Measurements from ENCODE around the gene RHBDL1. TPM values are rescaled to one million over a fixed set of nuclear protein-coding genes. Genes with fewer than 3 reads are reported as not detected.

The RHBDL1 gene
- 0.35 to 2.0 TPM (median 1.6 TPM) in 5 replicates for total RNA-seq (2022; extraction: Qiagen RNA extraction)

DNA sequence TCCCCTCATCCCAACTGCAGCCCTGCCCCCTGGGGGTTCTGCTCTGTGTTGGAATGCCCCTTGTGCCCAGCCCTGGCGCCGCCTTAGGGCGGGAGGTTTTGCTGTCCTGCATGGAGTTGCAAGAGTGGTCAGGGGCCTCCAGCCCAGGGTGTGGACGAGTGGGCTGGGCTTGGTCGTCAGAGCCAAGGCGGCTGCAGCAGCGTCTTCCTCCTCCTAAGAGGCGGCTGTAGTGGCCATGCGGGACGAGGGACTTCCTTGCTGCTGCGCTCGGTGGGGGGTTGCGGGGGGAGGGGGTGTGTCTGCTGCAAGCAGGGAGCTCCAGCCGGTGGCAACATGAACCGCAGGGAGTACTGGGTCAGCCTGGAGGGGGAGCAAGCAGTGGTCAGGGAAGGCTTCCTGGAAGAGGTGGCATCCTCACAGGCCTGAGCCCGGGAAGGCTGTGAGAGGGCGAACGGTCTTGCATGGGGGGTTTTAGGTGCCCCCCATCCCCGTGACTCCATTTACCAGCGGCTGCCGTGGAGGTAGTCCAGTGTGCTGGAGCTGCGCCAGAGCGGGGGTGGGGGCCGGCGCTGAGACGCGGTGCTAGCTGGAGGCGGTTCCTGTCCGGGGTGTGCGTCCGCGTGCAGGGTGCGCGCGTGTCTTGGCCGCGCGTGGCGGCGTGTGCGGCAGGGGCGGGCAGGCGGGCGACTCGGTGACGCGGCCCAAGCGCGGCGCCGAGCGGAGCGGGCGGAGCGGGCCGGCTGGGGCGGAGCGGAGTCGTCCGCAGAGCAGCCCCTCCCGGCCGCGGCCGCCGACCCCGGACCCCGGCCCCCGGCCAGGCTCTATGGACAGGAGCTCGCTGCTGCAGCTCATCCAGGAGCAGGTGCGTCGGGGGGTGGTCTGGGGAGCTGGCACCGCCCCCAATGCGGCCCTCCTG lies at the start of gene RHBDL1:
RHBDL1 (plus strand) TSS at position 704 of the 916 bp plus-strand sequence; CDS start at position 824, 120 bp downstream.

DNA sequence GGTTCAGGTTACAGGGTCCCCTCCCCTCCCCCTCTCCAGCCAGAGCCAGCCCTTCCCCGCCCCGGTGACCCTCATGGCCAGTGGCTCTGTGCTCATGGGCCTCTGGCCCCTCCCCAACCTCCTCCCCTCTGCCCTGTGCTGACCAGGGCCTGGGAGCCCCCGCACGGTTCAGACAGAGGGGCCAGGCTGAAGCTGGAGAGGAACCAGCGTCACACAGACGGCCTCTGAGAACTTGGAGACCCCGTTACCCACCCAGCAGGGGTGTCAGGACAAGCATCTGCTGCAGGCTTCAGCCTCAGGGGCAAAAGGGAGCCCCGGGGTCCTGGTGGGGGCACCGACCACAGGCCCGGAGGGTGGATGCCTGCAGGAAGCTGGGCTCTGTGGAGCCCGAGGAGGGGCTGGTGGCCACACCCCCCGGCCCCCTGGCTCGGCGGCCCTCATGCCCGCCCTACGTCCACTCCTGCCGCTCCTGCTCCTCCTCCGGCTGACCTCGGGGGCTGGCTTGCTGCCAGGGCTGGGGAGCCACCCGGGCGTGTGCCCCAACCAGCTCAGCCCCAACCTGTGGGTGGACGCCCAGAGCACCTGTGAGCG lies 44.6 kb upstream of the RHBDL1 start, which contains the start of gene WFIKKN1:
WFIKKN1 (plus strand) TSS at position 171 of the 591 bp plus-strand sequence; CDS start at position 440, 269 bp downstream.

DNA sequence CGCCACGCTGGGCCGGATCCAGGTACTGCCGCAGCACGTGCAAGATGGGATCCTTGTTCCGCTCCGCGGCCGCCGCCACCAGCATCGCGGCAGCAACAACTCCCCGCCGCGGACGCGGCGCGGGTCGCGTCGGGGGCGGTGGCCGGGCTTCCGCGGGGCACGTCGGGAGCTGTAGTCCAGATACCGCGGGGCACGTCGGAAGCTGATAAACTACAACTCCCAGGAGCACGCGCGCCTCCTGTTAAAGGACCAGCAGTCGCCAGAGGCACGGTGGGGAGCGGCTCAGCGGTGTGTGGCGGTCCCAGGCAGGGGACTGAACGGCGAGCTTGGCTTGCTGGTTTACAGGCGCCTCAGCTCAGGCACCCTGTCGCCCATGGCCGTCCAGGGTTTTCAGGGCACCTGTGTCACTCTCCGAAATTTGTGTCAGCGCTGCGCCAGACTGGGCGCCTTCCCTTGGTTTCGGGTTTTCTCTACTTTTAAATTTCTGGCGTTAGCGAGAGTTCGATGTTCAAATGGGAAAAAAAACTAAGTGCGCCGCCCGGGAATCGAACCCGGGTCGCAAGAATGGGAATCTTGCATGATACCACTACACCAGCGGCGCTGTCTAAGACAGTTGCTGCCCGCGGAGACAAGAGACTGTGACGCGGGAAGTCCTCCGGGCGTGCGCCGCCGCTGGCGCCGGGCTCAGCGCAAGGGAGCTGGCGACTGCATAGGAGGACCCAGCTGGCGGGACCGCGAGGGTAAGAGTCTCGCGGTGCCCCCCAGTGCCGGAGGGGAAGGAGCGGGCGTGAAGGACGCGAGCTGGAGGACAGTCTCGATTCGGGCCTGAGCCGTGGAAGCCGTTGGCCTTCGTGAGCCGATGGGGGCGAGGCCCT lies 39.0 kb upstream of the RHBDL1 start, which contains the start of gene METTL26:
METTL26 (minus strand) TSS at position 100 of the 875 bp plus-strand sequence; CDS start at position 85, 15 bp downstream.

DNA sequence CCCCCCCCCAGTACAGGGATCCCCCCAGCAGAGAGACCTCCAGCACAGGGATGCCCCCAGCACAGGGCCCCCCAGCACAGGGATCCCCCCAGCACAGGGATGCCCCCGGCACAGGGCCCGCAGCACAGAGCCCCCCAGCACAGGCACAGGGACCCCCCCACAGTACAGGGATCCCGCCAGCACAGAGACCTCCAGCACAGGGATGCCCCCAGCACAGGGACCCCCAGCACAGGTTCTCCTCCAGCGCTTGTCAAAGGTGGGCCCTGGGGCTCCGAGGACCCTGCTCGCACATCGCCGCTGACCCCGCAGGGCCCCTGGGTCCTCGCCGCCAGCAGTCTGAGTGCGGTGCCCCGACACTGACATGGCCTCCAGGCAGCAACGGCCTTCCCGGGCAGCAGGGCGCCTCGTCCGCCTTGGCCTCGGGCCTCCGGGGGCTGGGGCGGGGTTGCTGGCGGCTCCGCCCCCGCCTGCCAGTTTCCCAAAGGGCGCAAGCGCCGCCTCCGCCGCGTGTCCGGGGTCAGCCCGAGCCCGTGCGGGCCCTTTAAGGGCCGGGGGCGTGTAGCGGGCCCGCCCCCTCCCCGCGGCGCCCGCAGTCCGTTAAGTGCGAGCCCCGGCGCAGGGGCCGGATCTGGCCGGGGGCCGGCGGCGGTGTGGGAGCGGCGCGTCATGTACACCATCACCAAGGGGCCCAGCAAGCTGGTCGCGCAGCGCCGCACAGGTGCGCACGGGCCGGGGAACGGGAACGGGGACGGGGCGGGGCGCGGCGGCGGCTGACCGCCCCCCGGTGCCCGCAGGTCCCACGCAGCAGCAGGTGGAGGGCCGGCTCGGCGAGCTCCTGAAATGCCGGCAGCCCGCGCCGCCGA lies 33.9 kb upstream of the RHBDL1 start, which contains the start of gene MCRIP2:
MCRIP2 (plus strand) TSS at position 503 of the 863 bp plus-strand sequence; CDS start at position 667, 164 bp downstream.

DNA sequence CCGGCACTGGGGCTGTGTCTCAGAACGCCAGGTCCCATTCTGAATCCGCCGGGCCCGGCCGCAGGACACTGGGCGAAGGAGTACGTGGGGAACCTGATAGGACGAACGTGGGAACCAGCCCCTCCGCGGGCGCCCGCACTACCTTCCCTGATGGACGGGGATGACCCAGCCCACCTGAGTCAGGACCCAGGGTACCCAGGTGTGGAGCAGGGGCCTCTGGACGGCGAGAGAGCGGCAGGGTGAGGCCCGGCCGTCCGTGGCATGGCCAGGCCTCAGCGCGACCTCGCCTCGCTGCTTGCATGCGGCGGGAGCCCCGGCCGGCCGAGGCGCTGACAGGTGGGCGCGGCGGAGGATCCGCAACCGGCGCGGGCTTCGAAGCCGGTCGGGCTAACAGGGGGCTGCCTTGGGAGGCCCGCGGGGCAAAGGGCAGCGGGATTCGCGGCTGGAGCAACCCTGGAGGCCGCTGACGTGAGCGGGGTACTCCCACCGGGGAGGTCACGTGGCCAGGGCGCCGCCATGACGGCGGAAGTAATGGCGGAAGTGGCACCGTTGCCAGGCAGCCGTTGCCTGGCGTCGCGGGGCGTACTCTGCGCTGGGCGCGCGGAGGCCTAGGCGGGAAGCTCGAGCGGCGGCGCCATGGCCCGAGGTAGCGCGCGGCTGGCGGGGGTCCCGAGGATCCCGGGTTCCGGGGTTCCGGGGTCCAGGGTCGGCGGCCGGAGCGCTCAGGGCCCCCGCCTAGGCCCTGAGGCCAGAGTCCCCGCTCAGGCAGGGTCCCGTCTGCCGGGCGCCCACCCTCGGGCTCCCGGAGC lies 26.5 kb upstream of the RHBDL1 start, which contains the start of gene WDR90:
WDR90 (plus strand) TSS at position 585 of the 809 bp plus-strand sequence; CDS start at position 637, 52 bp downstream.

DNA sequence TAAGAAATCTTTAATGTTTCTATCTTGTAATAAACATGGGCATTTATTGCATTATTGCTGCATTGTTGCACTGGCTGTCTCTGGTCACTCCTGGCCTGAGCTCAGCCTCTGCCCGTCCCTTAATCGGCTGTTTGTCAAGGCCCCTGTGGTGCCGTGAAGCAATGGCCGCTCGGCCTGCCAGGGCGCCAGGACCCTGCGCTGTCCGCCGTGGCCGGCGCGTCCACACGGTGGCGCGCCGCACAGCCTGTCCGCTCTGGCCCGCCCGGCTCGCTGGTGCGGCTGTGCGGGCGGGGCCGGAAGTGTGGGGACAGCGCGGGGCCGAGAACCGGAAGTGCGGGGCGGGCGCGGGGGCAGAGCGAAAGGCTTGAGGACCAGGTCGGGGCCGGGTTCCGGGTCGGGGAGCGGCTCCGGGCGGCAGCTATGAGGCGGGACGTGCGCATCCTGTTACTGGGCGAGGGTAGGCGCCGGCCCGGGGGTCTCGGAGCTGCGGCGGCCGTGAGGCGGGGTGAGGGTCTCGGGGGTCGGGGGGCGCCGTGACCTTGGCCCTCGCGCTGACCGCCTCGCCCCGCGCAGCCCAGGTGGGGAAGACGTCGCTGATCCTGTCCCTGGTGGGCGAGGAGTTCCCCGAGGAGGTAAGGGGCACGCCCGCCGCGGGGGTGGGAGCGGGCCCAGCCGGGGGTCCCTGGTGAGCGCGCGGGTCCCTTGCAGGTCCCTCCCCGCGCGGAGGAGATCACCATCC lies 7.5 kb upstream of the RHBDL1 start, which contains the start of gene RHOT2:
RHOT2 (plus strand) TSS at position 353 of the 739 bp plus-strand sequence; CDS start at position 421, 68 bp downstream.

DNA sequence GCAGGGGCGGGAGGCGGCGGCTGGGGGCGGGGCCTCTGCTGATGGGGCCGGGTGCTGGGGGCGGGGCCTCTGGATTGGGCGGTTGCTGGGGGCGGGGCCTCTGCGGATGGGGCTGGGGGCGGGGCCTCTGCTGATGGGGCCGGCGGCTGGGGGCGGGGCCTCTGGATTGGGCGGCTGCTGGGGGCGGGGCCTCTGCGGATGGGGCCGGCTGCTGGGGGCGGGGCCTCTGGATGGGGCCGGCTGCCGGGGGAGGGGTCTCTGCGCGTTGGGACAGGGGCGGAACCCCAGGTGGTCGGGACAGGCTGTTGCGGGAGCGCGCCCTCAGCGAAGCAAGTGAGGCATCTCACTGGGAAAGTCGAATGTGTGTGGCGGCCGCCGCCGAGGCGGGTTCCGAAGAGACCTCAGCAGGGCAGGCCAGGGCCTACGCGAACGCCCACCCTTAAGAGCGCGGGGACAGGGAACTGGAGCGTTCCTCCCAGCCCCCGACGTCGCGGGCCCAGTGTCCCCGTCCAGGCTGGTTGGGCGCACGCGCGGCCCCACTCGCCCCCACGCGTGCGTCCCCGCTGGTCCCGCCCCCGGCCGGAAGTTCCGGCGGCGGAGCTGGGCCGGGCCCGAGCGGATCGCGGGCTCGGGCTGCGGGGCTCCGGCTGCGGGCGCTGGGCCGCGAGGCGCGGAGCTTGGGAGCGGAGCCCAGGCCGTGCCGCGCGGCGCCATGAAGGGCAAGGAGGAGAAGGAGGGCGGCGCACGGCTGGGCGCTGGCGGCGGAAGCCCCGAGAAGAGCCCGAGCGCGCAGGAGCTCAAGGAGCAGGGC lies 4.5 kb downstream of the RHBDL1 start, which contains the start of gene STUB1:
STUB1 (plus strand) TSS at position 597 of the 811 bp plus-strand sequence; CDS start at position 713, 116 bp downstream.

DNA sequence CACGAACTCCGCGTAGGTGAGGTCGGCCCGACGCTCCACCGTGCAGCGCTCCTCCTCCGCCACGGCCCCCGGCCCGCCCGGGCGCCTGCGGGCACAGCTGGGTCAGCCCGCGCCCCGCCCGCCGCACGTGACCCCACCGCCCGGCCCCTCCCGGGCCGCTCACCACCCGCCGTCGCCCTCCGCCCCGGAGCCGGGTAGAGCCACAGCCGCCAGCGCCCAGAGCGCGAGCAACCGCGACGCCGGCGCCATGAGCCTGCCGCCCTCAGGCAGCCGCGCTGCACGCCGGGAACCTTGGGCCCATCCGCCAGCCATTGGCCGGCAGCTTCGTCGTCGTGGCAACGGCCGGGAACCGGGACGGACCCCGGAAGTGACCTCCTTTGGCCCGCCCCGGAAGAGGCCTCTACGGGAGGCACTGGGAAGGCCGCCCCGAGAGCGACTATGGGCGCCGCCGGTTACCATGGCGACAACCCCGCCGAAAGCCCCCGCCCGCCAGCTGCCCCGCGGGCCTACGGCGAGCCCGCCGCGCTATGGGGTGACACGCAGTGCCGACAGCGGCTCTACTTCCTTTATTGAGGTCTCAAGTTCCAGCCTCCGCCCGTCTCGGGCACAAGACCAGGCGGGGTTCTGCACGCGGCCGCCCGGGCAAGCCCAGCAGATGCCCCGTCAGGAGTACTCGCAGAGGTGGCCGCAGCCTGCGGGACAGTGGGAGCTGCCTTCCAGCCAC lies 8.8 kb downstream of the RHBDL1 start, which contains the start of gene JMJD8:
JMJD8 (minus strand) TSS at position 264 of the 724 bp plus-strand sequence; CDS start at position 249, 15 bp downstream.

DNA sequence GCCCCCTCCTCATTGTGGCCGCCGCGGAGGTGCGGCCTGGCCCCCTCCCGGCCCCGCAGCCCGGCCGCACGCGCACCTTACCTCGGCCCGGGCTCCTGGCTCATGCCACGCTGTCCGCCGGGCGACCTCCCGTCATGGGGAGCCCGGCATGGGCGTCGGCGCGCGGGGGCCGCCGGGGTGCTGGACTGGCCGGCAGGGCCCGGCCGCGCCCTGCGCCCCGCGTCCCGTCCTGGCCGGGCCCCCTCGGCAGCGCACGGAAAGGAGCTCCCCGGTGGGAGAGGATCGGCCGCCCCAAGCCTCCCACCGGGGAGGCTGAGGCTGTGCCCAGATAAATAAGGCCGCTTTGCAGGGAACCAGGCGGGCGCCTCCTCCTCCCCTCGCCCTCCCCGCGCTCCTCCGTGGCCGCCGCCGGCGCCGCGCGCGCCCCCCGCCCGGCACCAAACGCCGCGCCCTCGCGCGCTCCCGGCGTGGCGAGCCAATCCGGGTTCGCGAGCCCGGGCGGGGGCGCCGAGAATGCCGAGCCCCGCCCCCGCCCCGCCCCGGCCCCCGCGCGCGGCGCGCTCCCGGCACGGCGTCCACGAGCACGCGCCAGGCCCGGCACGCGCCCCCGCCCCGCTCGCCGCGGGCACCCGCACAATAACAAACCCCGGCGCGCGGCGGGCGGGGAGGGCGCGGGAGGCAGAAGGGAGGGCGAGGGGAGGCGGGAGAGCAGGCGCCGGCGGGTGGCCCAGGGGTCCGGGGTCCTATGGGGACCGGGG lies 30.1 kb downstream of the RHBDL1 start, which contains the start of gene FBXL16:
FBXL16 (minus strand) TSS at position 371 of the 758 bp plus-strand sequence. CDS start 8,396 bp downstream, outside the sequence.

DNA sequence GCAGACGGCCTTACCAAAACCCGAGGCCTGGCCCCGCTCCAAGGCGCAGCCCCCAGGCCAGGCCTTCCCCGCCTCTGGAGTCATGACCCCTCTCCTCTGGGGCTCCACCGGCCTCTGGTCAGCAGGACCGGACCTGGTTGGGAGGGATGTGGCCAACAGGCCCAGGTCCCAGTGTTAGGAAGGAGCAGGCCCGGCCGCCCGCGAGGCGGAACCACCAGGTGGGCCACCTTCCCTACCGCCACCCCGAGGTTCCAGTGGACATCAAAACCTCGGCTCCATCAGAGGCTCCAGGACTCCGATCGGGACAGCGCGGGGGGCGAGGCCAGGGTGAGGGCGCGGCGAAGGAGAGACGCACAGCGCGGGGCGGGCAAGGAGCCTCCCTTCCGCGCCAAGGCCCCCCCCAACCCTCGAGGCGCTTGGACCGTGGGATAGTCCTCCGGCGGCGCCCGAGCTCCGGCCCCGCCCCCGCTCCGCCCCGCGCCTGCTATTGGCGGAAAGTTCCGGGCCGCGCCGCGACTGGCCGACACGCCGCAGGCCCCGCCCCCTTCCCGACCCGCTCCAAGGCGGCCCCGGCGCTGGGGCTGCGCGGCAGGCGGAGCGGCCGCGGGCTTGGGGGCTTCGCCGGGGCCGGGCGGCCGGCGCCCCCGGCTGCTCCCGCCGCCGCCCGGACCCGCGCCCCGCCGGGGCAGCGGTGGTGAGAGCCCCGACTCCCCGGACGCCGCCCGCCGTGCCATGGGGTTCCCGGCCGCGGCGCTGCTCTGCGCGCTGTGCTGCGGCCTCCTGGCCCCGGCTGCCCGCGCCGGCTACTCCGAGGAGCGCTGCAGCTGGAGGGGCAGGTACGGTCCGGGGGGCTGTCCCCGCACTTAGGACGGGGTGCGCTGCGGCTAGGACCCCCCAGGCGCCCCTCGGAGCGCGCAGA lies 39.3 kb downstream of the RHBDL1 start, which contains the start of gene METRN:
METRN (plus strand) TSS at position 561 of the 919 bp plus-strand sequence; CDS start at position 733, 172 bp downstream.

DNA sequence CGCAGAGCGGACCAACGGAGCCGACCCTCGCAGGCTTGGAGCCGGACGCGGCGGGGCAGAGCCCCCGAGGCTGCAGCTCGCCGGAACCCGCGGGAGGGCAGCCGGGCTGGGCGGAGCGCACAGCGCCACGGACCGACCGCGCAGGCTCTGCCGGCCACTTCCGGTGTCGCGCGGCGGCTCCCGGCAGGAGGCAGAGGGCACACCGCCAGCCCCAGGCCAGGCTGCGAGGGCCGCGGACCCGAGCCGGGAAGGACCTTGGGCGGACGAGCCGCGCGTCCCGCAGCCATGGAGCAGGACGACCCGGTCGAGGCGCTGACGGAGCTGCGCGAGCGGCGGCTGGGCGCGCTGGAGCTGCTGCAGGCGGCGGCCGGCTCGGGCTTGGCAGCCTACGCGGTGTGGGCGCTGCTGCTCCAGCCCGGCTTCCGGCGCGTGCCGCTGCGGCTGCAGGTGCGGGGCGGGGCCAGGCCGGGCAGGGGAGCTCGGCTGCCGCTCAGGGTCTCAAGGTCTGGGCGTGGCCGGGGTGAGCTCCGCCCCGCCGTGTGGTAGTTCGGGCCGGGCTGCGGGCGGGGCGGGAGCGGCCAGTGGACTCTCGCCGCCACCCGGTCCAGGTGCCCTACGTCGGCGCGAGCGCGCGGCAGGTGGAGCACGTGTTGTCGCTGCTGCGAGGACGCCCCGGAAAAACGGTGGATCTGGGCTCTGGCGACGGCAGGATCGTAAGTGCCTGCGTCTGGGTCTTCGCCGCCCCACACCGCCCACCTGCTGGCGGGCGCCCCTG lies 45.7 kb downstream of the RHBDL1 start, which contains the start of gene ANTKMT:
ANTKMT (plus strand) TSS at position 157 of the 775 bp plus-strand sequence; CDS start at position 286, 129 bp downstream.

DNA sequence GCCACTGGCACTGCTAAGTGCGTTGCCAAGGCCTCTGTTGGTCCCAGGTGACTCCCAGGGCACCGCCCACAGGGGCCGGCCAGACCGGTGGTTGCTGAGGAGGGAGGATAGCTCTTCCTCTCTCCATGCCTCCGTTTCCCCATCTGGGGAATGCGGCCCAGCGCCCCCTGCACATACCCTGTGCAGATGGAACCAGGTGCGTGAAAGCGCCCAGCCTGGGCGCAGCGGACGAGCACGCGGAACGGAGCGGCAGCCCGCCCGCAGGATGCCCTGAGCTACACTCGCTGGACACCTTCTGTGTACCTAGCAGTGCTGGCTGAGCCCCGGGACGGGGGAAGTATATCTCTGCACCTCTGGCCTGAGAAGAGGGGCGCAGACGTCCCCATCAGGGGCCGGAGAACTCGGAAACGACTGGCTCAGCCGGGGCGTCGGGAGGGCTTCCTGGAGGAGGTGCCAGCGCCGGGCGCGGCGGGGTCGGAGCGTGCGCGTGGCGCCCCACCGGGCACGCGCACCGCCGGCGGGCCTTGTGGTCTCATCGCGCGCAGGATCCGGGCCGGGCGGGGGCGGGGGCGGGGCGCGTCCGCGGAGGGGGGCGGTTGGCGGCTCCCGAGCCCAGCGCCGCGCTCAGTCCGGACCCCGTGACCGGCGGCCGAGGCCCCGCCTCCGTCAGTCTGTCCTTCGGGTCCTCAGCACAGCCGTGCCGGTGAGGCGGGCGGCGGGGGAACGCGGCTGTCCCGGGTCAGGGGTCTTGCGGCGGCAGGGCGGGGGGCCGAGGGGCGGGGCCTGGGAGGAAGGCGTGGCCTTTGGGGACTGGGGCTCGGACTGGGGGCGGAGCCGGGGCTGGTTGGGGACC lies 51.2 kb downstream of the RHBDL1 start, which contains the start of the genes CCDC78 and HAGHL:
CCDC78 (minus strand) TSS at position 6 of the 853 bp plus-strand sequence. CDS start 76 bp downstream, outside the sequence.
HAGHL (plus strand) TSS at position 669 of the 853 bp plus-strand sequence. CDS start 404 bp downstream, outside the sequence.

